Esophagus muscularis mucosa (tissue), 4 donors: ENCODE measurements around the gene RASAL2.

Experiments
- CTCF ChIP-seq, 3 experiments: fragments of 200-600 bp in 2 of 3; fragments of 450-650 bp in 1 of 3; sonication (generic) in 2 of 3; IDR thresholded peaks; one replicate each; pipeline ENCODE4 v1.5.1; 2017 to 2019; ENCODE audit warnings: antibody characterized with exemption in 3 of 3, mild to moderate bottlenecking in 2 of 3, moderate library complexity in 1 of 3
- EP300 ChIP-seq: sonication (generic); formaldehyde crosslinking; IDR thresholded peaks from one replicate; pipeline ENCODE4 v1.6.1; 2017; ENCODE audit warnings: antibody characterized with exemption
- POLR2A ChIP-seq: fragments of 450-650 bp; IDR thresholded peaks from one replicate; pipeline ENCODE4 v1.6.1; 2017; ENCODE audit warnings: antibody characterized with exemption, moderate library complexity, mild to moderate bottlenecking, low read depth
- POLR2AphosphoS5 ChIP-seq, 2 donors: sonication (generic); formaldehyde crosslinking; IDR thresholded peaks; one replicate each; pipeline ENCODE4 v1.6.1; 2017; ENCODE audit warnings: antibody characterized with exemption in 2 of 2

GRCh38 chr1:178418284-178418955, 324.5 kb downstream of the RASAL2 start:
- TF ChIP-seq CTCF (IDR thresholded peaks at IDR 0.05) (no peak), POLR2A (no peak), POLR2AphosphoS5 (IDR thresholded peaks at IDR 0.05) (no peak), EP300 (no peak)
